ENCODE measurements around the gene USP36. TPM values are rescaled to one million over a fixed set of nuclear protein-coding genes. Genes with fewer than 3 reads are reported as not detected.

The USP36 gene
- total RNA-seq, 1 donor: 170 TPM

GRCh38 chr17:78834571-78834970, 6.0 kb downstream of the USP36 start:
- H3K27me3 ChIP-seq (ENCODE audit: insufficient read depth, low read length): no peaks in the 10 kb centered on the region
- H3K4me3 ChIP-seq (ENCODE audit: low read length): no peak overlapping the region
- no peaks in the 10 kb centered on the region for H3K9me3 ChIP-seq (ENCODE audit: low read depth, low read length)
- peaks cover 12% of the 10 kb centered on the region for H3K4me1 ChIP-seq (ENCODE audit: insufficient read depth, low read length)

GRCh38 chr17:78832541-78832810, 8.1 kb downstream of the USP36 start:
- peaks cover 5% of the 10 kb centered on the region for H3K4me1 ChIP-seq (ENCODE audit: insufficient read depth, low read length)
- no peaks in the 10 kb centered on the region for H3K9me3 ChIP-seq (ENCODE audit: low read depth, low read length)
- H3K27me3 ChIP-seq (ENCODE audit: insufficient read depth, low read length): no peaks in the 10 kb centered on the region
- no peak overlapping the region for H3K4me3 ChIP-seq (ENCODE audit: low read length)

GRCh38 chr17:78831688-78832540, 8.7 kb downstream of the USP36 start:
- Histone ChIP-seq H3K9me3 (ENCODE audit: low read depth, low read length) (no peaks in the 10 kb centered on the region), H3K27me3 (ENCODE audit: insufficient read depth, low read length) (no peaks in the 10 kb centered on the region), H3K4me3 (ENCODE audit: low read length) (no peak overlapping the region), H3K4me1 (ENCODE audit: insufficient read depth, low read length) (peaks cover 11% of the 10 kb centered on the region)

GRCh38 chr17:78829477-78829876, 11.1 kb downstream of the USP36 start:
- H3K9me3 ChIP-seq (ENCODE audit: low read depth, low read length): no peaks in the 10 kb centered on the region
- no peaks in the 10 kb centered on the region for H3K27me3 ChIP-seq (ENCODE audit: insufficient read depth, low read length)
- no peak overlapping the region for H3K4me3 ChIP-seq (ENCODE audit: low read length)

DNA sequence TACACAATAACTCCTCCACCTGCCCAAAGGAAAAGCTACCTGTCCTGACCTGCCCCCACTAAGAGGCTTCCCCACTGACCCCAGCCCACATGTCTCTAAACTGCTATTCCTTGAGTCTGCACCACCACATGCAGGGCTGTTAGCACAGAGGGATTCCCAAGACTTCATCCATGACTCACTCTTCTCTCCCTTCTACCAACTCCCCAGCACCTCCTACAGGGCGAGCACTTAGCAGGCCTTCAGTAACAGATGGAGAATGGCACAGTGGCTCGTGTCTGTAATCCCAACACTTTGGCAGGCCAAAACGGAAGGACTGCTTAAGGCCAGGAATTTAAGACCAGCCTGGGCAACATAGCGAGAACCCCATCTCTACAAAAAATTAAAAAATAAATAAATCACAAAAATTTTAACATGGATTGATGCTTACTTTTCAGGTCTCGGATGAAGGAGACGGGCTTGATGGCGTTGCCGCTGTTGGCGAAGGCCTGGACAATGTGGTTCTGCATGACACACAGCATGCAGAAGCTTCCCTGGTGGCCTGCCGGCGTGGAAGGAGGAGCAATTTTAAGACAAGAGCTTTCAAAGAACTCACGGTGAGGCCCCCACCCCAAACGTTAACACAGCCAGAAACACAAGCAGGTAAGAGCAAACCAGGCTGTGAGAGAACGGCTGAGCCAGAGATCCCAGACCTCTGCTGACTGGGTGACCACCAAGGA, 12.0 kb downstream of the USP36 start:
- H3K4me3 ChIP-seq (ENCODE audit: low read length): no peak overlapping the region
- no peaks in the 10 kb centered on the region for H3K27me3 ChIP-seq (ENCODE audit: insufficient read depth, low read length)
- H3K9me3 ChIP-seq (ENCODE audit: low read depth, low read length): no peaks in the 10 kb centered on the region
- peaks cover 31% of the 10 kb centered on the region for H3K4me1 ChIP-seq (ENCODE audit: insufficient read depth, low read length)

More at GRCh38 chr17:78829477-78829876, 11.1 kb downstream of the USP36 start:
- H3K4me1 ChIP-seq (ENCODE audit: insufficient read depth, low read length): peaks cover 31% of the 10 kb centered on the region

GRCh38 chr17:78826836-78827509, 13.6 kb downstream of the USP36 start:
- H3K9me3 ChIP-seq (ENCODE audit: low read depth, low read length): no peaks in the 10 kb centered on the region
- H3K27me3 ChIP-seq (ENCODE audit: insufficient read depth, low read length): no peaks in the 10 kb centered on the region
- no peak overlapping the region for H3K4me3 ChIP-seq (ENCODE audit: low read length)
- H3K4me1 ChIP-seq (ENCODE audit: insufficient read depth, low read length): peaks cover 31% of the 10 kb centered on the region

- H3K4me3 ChIP-seq (ENCODE audit: low read length): no peak overlapping the region
- H3K4me1 ChIP-seq (ENCODE audit: insufficient read depth, low read length): peaks cover 31% of the 10 kb centered on the region
- H3K27me3 ChIP-seq (ENCODE audit: insufficient read depth, low read length): no peaks in the 10 kb centered on the region
- H3K9me3 ChIP-seq (ENCODE audit: low read depth, low read length): no peaks in the 10 kb centered on the region
These were observed 14.2 kb downstream of the USP36 start for GRCh38 chr17:78826421-78826820.

DNA sequence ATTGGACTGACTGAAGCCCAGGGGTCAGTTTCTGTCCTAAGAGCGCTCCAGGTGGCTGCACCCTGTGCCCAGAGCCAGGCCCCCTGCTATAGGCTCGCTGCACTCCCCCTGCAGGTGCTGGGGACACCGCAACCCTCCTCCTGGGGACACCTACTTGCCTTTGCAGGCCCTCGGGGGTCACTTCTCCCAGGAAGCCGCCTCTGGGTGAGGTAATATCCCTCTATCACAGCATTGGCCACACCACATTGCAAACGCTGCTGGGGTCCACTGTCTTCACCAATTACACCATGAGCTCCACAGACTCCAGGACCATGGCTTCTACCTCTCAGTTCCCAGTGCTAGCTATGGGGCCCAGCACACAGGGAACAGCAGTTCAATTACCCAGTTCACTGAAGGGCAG, 14.9 kb downstream of the USP36 start:
- Histone ChIP-seq H3K27me3 (ENCODE audit: insufficient read depth, low read length) (no peaks in the 10 kb centered on the region), H3K9me3 (ENCODE audit: low read depth, low read length) (no peaks in the 10 kb centered on the region), H3K4me1 (ENCODE audit: insufficient read depth, low read length) (peaks cover 35% of the 10 kb centered on the region), H3K4me3 (ENCODE audit: low read length) (no peak overlapping the region)

DNA sequence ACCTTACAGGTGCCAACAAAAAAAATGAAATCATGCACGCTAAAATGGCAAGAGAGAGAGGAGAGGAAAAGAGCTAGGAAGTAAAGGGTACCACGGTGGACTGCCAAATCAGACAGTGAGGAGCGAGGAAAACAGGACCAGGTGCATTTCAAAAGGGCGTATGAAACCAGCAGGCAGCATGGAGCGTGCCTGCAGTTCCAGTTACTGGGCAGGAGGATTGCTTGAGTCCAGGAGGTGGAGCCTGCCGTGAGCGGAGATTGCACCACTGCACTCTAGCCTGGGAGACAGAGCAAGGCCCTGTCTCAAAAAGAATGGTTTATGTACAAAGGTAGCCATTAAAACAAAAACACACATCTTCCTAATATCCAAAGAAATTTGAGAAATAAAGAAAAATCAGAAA, 16.4 kb downstream of the USP36 start:
- no peaks in the 10 kb centered on the region for H3K27me3 ChIP-seq (ENCODE audit: insufficient read depth, low read length)
- H3K4me3 ChIP-seq (ENCODE audit: low read length): no peak overlapping the region
- H3K9me3 ChIP-seq (ENCODE audit: low read depth, low read length): no peaks in the 10 kb centered on the region
- peaks cover 47% of the 10 kb centered on the region for H3K4me1 ChIP-seq (ENCODE audit: insufficient read depth, low read length)

- H3K4me3 ChIP-seq (ENCODE audit: low read length): no peak overlapping the region
- no peaks in the 10 kb centered on the region for H3K27me3 ChIP-seq (ENCODE audit: insufficient read depth, low read length)
- peaks cover 54% of the 10 kb centered on the region for H3K4me1 ChIP-seq (ENCODE audit: insufficient read depth, low read length)
- H3K9me3 ChIP-seq (ENCODE audit: low read depth, low read length): no peaks in the 10 kb centered on the region
These were observed 17.1 kb downstream of the USP36 start for GRCh38 chr17:78823282-78824046.

DNA sequence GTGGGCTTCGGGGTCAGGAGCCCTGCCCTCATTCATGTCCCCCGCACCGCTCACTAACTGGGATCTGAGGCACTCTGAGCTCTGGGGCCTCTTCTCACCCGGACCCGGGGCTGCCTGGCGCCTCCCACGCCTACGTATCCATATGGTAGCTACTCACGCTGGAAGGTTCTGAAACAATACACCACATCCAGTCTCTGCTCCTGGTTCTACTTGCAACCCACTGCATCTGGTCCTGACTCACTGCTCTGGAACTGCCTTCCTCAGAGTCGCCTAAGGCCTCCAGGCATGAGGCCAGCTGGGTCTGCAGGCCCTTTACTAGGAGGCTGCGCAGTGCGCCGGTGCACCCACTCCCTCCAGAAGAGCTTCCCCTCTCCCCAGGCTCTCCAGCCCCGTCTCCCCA, 18.1 kb downstream of the USP36 start:
- H3K4me1 ChIP-seq (ENCODE audit: insufficient read depth, low read length): peaks cover 58% of the 10 kb centered on the region
- no peaks in the 10 kb centered on the region for H3K9me3 ChIP-seq (ENCODE audit: low read depth, low read length)
- H3K4me3 ChIP-seq (ENCODE audit: low read length): no peak overlapping the region
- no peaks in the 10 kb centered on the region for H3K27me3 ChIP-seq (ENCODE audit: insufficient read depth, low read length)

DNA sequence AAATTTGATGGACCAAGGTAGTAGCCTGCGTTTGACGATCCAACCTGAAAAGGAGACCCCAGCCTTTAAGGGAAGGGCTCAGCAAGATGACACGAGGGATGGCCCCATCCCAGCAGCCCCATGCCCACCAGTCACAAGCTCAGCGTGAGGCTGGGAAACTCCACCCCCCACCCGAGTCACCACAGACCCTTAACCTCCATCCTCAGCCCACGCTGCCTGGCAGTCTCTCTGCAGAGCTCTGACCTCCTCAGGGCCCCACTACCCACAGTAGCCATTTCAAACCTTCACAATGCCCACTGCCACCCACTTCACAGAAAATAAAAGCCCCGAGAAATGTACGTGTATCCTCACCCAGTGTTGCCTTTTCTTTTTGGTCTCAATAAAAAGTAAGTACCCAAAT, 18.7 kb downstream of the USP36 start:
- no peaks in the 10 kb centered on the region for H3K9me3 ChIP-seq (ENCODE audit: low read depth, low read length)
- peaks cover 57% of the 10 kb centered on the region for H3K4me1 ChIP-seq (ENCODE audit: insufficient read depth, low read length)
- H3K27me3 ChIP-seq (ENCODE audit: insufficient read depth, low read length): no peaks in the 10 kb centered on the region
- no peak overlapping the region for H3K4me3 ChIP-seq (ENCODE audit: low read length)

DNA sequence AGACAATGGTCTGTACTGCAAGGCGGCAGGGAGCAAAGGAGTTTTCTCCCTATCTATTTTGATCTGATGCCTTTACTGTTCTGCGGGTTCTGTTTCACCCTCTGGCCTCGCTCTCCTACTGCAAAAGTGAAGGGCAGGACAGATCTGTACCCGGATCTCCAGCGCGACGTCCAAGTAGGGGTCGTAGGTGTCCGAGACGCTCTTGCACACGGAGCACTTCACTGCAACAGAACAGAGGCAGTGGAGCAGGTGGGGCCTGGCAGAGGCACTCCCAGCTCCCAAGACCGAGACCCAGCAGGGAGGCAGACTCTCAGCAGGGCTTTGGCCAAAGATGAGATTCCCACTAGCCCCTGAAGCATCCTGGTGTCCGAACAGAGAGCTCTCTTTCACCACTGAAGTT, 19.8 kb downstream of the USP36 start:
- Histone ChIP-seq H3K4me1 (ENCODE audit: insufficient read depth, low read length) (peaks cover 52% of the 10 kb centered on the region), H3K27me3 (ENCODE audit: insufficient read depth, low read length) (no peaks in the 10 kb centered on the region), H3K4me3 (ENCODE audit: low read length) (no peak overlapping the region), H3K9me3 (ENCODE audit: low read depth, low read length) (no peaks in the 10 kb centered on the region)

DNA sequence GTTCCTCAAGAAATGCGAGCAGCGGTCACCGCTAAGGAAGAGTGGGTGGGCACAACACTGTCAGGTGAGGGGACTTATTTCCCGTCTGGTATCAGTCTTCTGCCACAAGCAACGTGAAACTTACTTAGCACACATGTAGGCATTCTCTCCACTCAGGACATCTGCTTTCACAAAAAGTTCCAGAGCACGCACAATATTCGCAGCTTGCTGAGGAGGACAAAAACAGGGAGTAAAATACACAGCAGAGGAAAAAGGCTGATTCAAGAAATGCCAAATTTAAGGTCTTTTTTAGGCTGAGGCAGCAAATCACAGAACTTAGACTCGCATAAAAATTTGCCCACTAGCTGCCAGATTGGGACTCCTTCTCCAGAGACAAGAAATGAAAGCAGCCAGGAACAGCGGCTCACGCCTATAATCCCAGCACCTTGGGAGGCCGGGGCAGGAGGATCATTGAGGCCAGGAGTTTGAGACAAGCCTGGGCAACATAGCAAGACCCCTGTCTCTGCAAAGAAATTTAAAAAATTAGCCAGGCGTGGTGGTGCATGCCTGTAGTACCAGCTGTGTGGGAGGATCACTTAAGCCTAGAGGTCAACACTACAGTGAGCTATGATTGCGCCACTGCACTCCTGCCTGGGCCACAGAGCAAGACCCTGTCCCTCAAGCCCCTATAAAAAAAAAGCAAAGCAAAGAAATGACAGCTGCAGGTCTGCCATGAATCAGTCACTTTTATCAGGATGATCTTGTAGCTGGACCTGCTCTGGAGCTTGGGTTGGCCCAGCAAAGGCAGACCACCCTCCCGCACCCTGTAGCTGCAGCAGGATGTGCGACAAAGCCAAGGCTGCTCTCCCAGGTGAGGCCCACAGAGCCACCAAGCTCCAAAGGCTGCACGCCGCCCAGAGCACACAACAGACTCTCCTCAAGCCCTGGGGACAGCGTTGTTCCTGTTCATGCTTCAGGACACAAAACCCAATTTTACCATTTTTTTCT, 20.5 kb downstream of the USP36 start:
- Histone ChIP-seq H3K27me3 (ENCODE audit: insufficient read depth, low read length) (no peaks in the 10 kb centered on the region), H3K4me3 (ENCODE audit: low read length) (no peak overlapping the region), H3K4me1 (ENCODE audit: insufficient read depth, low read length) (peaks cover 44% of the 10 kb centered on the region), H3K9me3 (ENCODE audit: low read depth, low read length) (no peaks in the 10 kb centered on the region)
